Loucy (cell line): Measurements from ENCODE around the gene MRPS15.

Experiments
- H2AFZ ChIP-seq: fragments of 200-600 bp; sonication (generic); 2 replicates; pipeline ENCODE4 v1.6.0; 2016; ENCODE audit warnings: antibody characterized with exemption, mild to moderate bottlenecking, low read length, moderate library complexity
- H3F3A ChIP-seq: fragments of 200-600 bp; 2 replicates; pipeline ENCODE4 v1.6.0; 2016; ENCODE audit warnings: antibody characterized with exemption, low read depth, mild to moderate bottlenecking
- H3K27me3 ChIP-seq: fragments of 200-600 bp; sonication (generic); 2 replicates; pipeline ENCODE4 v1.6.1; 2014; ENCODE audit warnings: low read length, mild to moderate bottlenecking; ENCODE audit not compliant: insufficient read depth, poor library complexity, severe bottlenecking
- H3K36me3 ChIP-seq: fragments of 200-600 bp; sonication (generic); 2 replicates; pipeline ENCODE4 v1.6.1; 2016; ENCODE audit warnings: low read length; ENCODE audit not compliant: insufficient read depth
- H3K4me1 ChIP-seq: fragments of 200-600 bp; sonication (generic); 2 replicates; pipeline ENCODE4 v1.5.1; 2014; ENCODE audit warnings: low read length, mild to moderate bottlenecking; ENCODE audit not compliant: insufficient read depth, poor library complexity, severe bottlenecking
- H3K4me2 ChIP-seq: fragments of 200-600 bp; sonication (generic); 2 replicates; pipeline ENCODE4 v1.6.0; 2014; ENCODE audit warnings: antibody characterized with exemption, low read length, low read depth, mild to moderate bottlenecking; ENCODE audit not compliant: poor library complexity, severe bottlenecking
- H3K4me3 ChIP-seq: fragments of 200-600 bp; sonication (generic); 2 replicates; pipeline ENCODE4 v1.5.1; 2014; ENCODE audit warnings: low read length, mild to moderate bottlenecking, mixed read lengths; ENCODE audit not compliant: poor library complexity, severe bottlenecking
- H3K79me2 ChIP-seq: fragments of 200-600 bp; sonication (generic); 2 replicates; pipeline ENCODE4 v1.6.1; 2014; ENCODE audit warnings: low read length; ENCODE audit not compliant: insufficient read depth
- H3K9ac ChIP-seq: fragments of 200-600 bp; sonication (generic); 2 replicates; pipeline ENCODE4 v1.6.0; 2014; ENCODE audit warnings: mild to moderate bottlenecking, low read depth, low read length, moderate library complexity; ENCODE audit not compliant: poor library complexity, severe bottlenecking
- H3K9me2 ChIP-seq: fragments of 200-600 bp; sonication (generic); replicated peaks from 2 replicates; pipeline ENCODE4 v1.6.1; 2016; ENCODE audit warnings: low read depth, low read length, mixed read lengths
- H3K9me3 ChIP-seq: fragments of 200-600 bp; sonication (generic); 2 replicates; pipeline ENCODE4 v1.6.1; 2014; ENCODE audit warnings: mild to moderate bottlenecking, antibody characterized with exemption, low read length, low read depth; ENCODE audit not compliant: insufficient read depth
- H4K20me1 ChIP-seq: fragments of 200-600 bp; sonication (generic); 2 replicates; pipeline ENCODE4 v1.6.0; 2014; ENCODE audit warnings: antibody characterized with exemption, low read length, mild to moderate bottlenecking; ENCODE audit not compliant: insufficient read depth, poor library complexity, severe bottlenecking
- CTCF ChIP-seq: fragments of 200-600 bp; sonication (generic); conservative IDR thresholded peaks from 2 replicates; pipeline ENCODE4 v1.5.1; 2014; ENCODE audit warnings: mild to moderate bottlenecking, antibody characterized with exemption, low read length
- EZH2phosphoT487 ChIP-seq: fragments of 200-600 bp; IDR thresholded peaks from 2 replicates; pipeline ENCODE4 v1.6.1; 2018; ENCODE audit warnings: antibody characterized with exemption, mild to moderate bottlenecking, moderate library complexity, borderline replicate concordance

Gene MRPS15

GRCh38 chr1:36420836-36421317 lies 43.3 kb downstream of the MRPS15 start:
- Histone ChIP-seq H3K79me2 (no peaks in the 10 kb centered on the region), H3F3A (no peaks in the 10 kb centered on the region), H3K4me1 (peaks cover 6% of the 10 kb centered on the region), H4K20me1 (no peaks in the 10 kb centered on the region), H3K27me3 (no peaks in the 10 kb centered on the region), H3K4me2 (peak overlapping the region; percentile 62), H3K4me3 (peak overlapping the region; percentile 16), H3K9me3 (no peaks in the 10 kb centered on the region), H3K36me3 (no peaks in the 10 kb centered on the region), H3K9ac (peak overlapping the region; percentile 47), H3K9me2 (no peaks in the 10 kb centered on the region), H2AFZ (peak overlapping the region; percentile 74)
- no peak for TF ChIP-seq EZH2phosphoT487
- TF ChIP-seq CTCF, result peak; percentile 94

- Histone ChIP-seq H3K4me1 (peaks cover 6% of the 10 kb centered on the region), H3K4me3 (peak overlapping the region; percentile 16), H3K36me3 (no peaks in the 10 kb centered on the region), H3K9ac (peak overlapping the region; percentile 47), H3K9me2 (no peaks in the 10 kb centered on the region), H3F3A (no peaks in the 10 kb centered on the region), H3K4me2 (peak overlapping the region; percentile 62), H3K9me3 (no peaks in the 10 kb centered on the region), H3K79me2 (no peaks in the 10 kb centered on the region), H2AFZ (peak overlapping the region; percentile 74), H4K20me1 (no peaks in the 10 kb centered on the region), H3K27me3 (no peaks in the 10 kb centered on the region)
- TF ChIP-seq CTCF, result no peak
- no peak for TF ChIP-seq EZH2phosphoT487
These were observed 43.8 kb downstream of the MRPS15 start for GRCh38 chr1:36420409-36420808.

GRCh38 chr1:36419569-36419968 lies 44.6 kb downstream of the MRPS15 start:
- Histone ChIP-seq H3K4me2 (no peak overlapping the region), H3K4me3 (no peak overlapping the region), H3K9me3 (no peaks in the 10 kb centered on the region), H4K20me1 (no peaks in the 10 kb centered on the region), H3K4me1 (peaks cover 6% of the 10 kb centered on the region), H3K79me2 (no peaks in the 10 kb centered on the region), H3K9ac (no peak overlapping the region), H2AFZ (no peak overlapping the region), H3K27me3 (no peaks in the 10 kb centered on the region), H3F3A (no peaks in the 10 kb centered on the region), H3K9me2 (no peaks in the 10 kb centered on the region), H3K36me3 (no peaks in the 10 kb centered on the region)
- no peak for TF ChIP-seq EZH2phosphoT487
- TF ChIP-seq CTCF, result no peak
